Fibroblast of skin of left biceps (primary cell): ENCODE data around the gene TMEM214.

Experiments used
- DNase-seq, 2 experiments: peaks; one replicate each; pipeline ENCODE4 v3.0.0-alpha.2; 2013; ENCODE audit warnings: low read depth in 2 of 2

The TMEM214 gene

DNA sequence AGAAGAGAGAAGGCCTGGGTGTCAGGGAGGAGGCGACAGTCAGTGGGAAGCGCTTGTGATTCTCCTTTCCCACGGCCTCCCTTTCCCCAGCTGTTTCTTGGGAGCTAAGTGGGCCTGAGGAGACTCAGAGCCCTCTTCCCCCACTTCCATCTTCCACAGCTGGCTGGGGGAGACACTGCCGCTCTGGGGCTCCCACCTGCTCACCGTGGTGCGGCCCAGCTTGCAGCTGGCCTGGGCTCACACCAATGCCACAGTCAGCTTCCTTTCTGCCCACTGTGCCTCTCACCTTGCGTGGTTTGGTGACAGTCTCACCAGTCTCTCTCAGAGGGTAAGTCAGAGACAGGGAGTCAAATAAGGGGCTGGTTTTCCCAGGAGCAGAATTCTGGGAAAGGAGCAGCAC is 7.1 kb downstream of the TMEM214 start:
- DNase-seq: no peak

DNA sequence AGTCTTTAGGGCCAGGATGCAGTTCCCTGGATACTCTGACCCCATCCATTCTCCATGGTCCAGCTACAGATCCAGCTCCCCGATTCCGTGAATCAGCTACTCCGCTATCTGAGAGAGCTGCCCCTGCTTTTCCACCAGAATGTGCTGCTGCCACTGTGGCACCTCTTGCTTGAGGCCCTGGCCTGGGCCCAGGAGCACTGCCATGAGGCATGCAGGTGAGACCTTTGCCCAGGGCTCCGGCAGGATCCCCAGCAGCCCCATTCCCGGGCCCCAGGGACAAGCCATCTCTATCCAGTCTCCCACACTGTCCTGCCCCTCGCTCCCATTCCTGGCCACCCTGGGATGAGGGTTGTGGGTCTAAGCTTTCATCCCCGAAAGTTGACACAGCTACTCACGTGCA is 7.5 kb downstream of the TMEM214 start:
- DNase-seq: no peak

DNA sequence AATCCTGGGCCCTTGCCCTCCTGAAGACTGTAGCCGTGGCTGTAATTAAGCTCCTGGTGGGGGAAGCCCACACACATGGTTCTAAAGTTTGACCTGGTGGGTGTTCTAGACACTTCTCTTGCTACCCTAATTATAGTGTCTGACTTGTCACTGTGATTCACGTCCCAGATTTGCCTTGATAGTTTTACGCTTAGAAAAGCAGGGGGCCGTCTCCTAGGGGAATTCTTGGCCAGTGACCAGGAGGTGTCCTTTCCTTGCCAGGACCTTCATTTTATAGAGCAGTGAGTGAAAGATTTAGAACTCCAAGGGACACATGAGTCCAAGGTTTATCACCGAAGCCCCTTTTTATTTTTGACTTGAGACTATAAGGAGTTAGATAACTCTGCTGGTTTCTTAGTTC is 9.0 kb downstream of the TMEM214 start:
- DNase-seq: no peak

DNA sequence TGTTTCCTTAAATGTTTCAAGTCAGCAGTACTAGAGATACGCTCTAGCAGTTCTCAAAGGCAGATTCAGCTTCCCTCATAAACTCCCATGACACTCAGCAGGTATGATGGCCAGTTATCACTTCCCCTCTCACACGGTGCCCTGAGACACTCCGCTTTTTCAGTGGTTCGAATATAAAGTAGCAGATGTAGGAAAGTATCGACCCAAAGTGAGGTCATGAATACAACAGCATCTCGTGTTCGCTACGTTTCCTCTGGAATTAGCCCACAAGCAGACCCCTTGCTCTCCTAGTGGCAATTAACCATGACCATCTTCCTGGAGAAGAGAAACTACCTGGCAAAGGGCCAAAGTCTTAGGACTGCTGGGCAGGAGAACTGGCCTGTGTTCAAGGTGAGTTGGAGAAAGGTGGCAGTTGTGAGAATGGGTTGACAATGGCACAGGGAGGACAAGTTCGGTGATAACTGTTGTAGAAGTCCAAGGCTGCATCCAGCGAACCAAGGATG is 9.4 kb downstream of the TMEM214 start:
- DNase-seq: no peak

DNA sequence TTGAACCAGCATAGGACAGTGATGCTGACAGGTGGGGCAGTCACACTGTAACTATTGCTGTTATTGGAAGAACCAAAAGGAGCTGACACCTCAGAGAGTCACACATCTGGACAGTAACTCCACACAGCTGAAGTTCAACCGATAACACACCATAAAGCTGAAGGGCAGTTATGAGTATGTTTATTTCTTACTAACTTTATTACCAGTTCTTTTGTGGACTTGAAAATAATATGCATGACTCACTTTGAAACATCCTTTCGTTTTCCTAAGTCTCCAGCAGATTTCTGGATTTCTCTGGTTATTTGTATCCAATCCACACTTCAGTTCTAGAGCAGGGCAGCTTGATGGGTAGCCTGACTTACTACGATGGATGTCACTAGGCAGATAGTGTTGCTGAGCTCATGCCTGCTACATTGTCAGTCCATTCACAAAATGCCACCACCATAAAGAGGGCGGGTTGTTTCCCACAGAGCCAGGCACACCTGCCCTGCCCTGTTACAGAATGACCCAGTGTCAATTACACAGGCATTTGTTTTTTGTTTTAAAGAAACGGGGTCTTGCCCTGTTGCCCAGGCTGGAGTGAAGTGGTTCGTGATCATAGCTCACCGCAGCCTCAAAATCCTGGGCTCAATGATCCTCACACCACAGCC is 10.3 kb downstream of the TMEM214 start:
- DNase-seq: no peak

DNA sequence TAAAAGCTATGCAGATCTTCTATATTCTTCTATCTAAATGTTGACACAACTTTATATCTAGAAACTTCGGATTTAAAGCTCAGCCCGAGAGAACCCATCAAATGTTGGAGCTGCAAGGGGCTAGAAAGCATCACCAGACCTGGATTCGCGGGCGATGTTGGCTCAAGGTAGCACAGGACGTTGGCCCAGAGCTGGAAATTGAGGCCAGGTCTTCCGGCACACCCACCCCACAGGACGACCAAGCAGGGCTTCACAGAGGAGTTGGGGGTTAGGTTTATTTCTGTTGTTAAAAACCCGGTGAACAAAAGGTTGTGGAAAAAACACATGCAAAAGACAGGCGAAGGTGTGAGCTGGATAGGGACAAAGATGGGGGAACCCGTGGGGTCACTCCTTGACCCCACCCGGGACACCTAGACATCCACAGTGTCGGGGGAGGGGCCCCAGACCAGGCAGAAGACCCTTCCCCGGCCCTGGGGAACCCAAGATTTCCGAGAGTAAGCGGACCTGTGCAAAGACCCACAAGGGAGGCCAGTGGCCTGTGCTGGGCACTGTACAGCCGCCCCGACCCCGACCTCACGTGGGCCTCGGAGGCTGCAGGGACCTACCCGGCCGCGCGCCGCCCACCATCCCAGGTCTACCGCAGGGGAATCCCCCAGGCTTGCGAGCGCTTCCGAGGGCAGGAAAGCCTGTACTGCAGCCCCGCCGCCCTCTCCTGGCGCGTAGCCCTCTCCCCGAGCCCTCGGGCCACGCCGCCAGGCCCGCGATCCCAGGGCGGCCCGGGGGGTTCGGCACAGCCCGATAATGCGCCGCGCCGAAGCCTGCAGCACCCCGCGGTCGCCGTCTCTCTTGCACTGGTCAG is 16.9 kb downstream of the TMEM214 start:
- no peak for DNase-seq

DNA sequence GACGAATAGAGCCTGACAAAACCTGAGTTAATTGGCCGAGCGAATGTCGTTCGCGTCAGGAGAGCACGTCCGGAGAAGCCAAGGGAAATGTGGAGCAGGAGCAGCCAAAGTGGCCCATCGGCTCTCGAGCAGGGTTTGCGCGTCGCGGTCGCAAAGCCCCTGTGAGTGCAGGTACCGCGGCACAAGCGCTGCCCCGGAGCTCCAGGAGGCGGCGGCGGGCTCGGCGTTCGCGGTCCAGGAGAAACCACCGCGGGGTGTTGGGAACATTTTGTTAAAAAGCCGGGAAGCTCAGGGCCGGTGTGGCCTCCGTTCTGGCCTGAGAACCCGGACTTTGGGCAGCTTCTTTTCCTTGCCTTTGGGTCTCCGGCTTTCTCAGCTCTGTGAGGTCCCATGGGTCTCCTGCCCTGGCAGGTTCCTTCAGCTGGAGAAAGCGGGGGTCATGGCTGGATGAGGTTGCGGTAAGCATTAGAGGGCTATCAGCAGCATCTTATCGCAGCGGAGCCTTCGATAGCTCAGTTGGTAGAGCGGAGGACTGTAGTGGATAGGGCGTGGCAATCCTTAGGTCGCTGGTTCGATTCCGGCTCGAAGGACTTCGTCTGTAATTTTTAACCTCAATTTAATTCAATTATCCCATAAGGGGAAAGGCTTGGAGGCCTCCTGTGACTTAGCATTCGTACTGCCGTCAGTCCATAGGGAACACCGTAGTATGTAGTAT is 17.7 kb downstream of the TMEM214 start:
- peak; percentile 93 to 95 for DNase-seq

DNA sequence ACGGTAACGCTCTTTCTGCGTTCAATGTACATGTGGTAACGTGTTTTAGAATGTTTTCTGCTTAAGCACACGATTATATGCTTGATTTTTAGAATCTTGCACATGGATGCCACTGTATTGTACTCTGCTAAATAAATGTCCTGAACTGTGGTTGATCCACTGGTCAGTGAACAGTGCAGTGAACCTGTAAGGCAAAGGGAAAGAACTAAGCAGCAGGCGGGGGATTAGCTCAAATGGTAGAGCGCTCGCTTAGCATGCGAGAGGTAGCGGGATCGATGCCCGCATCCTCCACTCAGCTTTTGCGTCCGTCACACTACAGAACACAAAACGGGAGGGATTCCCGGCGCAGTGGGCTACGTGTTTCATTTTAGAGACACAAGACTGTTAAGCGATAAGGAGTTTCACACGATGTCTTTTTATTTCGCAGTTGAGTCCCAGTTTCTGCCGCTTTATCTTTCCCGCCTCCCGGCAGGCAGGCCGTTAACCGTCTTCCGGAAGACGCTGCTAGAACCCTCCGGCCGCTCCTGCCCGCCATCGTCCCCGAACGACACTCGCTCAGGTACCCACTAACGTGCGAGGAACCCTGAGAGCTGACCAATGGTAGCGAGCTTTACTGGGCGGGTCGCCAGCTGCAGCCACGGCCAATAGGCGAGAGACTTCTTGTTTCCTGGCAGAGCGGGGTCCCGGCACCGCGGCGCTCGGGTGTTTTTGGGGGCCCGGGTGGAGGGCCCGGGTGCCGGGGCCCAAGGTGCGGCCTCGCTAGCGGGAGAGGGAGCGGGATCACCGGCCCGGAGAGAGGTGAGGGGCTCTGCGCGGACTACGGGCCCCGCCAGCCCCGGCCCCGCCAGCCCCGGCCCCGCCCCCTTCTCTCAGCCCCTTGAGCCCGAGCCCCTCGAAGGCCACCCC is 18.5 kb downstream of the TMEM214 start, which contains the start of gene AGBL5:
Gene AGBL5 (plus strand): TSS at position 673 of the 906 bp plus-strand sequence. CDS start 1,291 bp downstream, outside the sequence.
- peak; percentile 80 to 82 for DNase-seq

DNA sequence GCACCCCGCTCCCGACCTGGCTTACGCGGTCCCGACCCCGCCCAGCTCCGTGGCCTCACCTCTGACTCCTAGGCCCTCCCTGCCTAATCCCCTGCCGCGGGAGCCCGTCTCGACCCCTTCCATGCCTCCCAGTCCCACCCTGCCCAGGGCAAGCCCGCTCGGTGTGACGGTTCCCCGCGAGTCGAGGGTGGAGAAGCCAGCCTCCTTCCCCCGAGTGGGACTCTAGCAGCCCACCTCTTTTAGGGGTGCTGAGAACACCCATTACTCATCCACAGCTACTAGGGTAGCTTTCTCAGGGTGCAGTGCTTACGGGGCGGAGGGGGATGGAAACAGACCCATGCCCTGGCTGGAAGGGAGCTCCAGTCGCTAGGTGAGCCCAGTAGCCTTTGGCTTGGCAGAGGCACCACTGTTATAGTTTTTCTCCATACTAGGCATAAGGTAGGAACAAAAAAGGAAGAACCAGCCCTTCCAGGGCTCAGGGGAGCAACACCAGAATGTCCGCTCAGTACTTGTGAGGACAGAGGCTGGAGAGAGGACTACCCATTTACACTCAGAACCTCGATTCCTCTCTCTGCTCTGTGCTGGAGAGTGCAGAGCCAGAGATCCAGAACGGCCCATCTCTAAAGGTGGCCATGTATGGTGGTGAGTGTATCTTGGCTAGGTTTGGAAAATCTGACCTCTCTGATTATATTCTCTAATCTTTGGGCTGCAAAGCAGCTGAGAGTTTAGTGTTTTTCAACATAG is 19.3 kb downstream of the TMEM214 start:
- no peak for DNase-seq

DNA sequence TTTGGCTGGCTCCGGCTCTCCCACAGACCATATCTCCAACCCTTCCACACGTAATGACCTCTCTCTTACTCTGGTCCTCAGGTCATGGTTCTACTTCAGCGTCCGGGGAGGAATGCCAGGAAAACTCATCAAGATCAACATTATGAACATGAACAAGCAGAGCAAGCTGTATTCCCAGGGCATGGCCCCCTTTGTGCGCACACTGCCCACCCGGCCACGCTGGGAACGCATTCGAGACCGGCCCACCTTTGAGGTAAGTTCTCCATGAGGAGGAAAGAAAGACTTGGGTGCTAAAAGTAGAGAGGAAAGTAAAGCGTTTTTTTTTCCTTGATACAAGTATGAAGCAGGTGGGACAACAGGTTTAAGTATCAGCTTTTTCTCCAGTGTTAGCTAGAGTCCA is 20.6 kb downstream of the TMEM214 start:
- DNase-seq: no peak

DNA sequence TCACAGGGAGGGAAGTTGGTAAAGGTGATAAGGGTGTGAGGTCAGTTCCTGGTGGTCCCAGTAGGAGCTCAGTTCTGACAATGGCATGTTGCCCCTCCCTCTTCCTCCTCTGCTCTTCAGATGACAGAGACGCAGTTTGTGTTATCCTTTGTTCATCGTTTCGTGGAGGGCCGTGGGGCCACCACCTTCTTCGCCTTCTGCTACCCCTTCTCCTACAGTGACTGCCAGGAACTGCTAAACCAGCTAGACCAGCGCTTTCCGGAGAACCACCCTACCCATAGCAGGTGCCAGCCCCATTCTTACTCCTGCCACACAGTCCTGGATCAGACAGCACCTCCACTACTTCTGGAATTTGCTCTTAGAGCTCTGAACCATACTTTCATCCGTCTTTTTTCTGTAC is 21.0 kb downstream of the TMEM214 start:
- DNase-seq: no peak

DNA sequence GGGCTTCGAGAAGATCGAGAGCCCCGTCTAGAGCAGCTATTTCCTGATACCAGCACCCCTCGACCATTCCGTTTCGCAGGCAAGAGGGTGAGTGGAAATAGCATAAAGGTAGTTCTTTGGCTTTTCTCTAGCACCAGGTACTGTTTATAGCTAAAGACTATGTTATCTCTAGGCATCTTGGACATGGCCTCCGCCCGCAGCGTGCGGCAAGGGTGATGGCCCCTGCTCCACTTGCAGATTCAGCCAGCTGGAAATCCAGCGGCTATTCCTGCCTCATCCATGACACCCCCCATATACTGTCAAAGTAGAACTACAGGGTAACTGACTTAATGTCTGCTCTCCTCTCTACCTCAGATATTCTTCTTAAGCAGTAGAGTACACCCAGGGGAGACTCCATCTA is 22.0 kb downstream of the TMEM214 start:
- no peak for DNase-seq

DNA sequence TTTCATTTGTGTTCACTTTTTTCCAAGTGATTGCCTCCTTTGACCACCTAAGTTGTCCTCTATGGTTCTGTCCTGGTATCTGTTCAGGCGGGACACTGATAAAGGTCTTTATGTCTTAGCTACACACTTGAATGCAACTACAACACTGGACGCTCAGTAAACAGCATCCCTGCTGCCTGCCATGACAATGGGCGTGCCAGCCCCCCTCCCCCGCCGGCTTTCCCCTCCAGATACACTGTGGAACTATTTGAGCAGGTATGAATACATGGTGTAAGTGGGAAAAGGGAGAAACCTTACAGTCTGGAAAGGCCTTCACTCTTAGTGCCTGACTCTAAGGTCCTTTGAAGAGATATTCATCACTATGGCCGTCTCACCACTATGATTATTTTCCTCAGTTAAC is 24.4 kb downstream of the TMEM214 start:
- DNase-seq: no peak

DNA sequence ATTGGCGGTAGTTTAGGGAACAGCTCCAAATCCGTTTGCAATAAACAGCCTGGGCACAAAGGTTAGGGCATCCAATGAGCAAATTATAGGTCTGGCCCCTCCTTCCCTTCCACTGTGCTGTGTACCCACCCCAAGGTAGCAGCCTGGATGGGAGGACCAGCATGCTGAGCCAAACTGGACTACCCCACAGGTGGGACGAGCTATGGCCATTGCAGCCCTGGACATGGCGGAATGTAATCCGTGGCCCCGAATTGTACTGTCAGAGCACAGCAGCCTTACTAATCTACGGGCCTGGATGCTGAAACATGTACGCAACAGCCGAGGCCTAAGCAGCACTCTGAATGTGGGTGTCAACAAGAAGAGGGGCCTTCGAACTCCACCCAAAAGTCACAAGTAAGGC is 25.4 kb downstream of the TMEM214 start:
- no peak for DNase-seq

DNA sequence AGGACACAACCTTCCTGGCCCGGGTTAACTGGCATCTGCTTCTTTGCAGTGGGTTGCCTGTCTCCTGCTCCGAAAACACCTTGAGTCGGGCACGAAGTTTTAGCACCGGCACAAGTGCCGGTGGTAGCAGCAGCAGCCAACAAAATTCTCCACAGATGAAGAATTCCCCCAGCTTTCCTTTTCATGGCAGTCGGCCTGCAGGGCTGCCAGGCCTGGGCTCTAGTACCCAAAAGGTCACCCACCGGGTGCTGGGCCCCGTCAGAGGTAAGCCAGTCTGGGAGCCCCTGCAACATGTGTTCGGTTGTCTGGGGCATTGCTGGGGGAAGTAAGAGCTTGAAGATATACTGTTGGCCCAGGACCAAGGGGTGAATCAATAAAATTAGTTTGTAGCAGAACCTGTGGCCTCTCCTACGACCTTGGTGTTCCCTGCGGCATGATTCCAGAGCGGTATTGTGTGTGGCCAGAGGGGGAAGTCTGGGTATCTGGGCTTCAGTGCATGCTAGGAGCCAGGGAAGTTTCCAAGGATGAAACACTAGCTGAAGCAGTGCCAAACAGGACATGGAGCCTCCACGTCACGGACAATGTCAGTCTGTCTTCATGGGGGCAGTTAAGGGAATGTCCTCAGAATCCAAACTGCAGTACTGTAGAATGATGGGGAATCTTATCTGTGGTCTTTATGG is 26.5 kb downstream of the TMEM214 start:
- no peak for DNase-seq

DNA sequence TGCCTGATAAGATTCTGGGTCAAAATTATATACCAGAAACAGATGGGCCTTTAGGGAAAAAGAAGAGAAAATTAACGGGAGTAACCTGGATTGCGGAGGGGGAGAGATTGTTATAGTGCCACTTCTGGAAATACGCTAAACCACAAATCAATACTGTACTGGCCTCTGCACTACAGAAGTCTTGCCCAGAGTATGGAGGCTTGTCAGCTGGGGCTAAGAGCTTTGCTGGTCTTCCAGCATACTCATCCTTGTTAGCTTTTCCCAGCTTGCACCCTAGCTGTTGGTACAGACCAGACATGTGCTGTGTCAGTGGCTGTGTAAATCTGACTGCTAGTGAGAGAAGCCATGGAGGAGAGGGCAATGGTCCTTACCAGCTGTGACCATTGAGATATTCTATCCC is 27.6 kb downstream of the TMEM214 start:
- DNase-seq: no peak

DNA sequence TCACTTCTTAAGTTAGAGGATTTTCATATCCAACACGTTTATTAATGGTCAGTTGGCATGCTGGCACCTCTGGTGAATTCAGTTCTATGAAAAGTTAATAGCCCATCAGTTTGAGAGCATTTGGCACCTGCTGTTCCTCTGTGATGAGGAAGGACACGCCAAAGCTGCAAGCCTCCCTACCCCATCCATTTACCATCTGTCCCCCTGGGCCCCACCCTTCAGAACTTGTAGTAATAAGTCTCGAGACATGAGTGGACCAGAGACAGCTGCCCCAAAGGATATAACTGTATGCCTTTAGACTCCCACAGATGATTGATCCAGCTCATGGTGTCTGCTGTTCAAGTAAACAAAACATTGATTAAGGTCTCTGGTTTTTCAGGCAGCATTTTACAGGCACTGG is 32.4 kb downstream of the TMEM214 start:
- no peak for DNase-seq

DNA sequence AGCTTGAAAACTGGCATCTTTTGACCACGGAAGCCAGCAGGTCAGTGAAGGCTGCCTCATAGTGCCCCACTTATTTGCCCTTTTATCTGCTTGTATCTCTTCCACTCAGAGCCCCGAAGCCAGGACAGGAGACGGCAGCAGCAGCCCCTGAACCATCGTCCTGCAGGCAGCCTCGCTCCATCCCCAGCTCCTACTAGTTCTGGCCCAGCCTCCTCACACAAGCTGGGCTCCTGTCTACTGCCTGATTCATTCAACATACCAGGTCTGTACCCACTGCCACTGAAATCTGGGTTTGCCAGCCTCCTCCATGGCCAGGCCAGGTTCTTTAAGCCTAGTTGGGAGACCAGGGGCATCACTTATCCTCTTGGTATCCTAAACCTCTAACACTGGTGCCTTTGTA is 34.6 kb downstream of the TMEM214 start:
- DNase-seq: no peak

DNA sequence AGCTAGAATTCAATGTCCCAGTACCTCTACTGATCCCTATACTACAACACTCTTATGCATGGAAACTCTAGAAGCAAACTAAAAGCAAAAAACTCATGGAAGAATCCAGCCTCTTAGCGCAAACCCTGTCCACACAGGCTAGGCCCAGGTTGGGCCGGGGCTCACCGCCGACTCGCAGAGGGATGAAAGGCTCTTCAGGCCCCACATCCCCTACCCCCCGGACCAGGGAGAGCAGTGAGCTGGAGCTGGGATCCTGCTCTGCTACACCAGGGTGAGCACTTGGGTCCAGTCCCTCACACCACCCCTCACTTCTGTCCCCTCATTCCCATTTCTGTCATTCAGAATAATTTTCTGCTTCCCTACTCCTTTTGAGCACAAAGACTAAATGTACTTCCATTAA is 36.7 kb downstream of the TMEM214 start:
- no peak for DNase-seq

DNA sequence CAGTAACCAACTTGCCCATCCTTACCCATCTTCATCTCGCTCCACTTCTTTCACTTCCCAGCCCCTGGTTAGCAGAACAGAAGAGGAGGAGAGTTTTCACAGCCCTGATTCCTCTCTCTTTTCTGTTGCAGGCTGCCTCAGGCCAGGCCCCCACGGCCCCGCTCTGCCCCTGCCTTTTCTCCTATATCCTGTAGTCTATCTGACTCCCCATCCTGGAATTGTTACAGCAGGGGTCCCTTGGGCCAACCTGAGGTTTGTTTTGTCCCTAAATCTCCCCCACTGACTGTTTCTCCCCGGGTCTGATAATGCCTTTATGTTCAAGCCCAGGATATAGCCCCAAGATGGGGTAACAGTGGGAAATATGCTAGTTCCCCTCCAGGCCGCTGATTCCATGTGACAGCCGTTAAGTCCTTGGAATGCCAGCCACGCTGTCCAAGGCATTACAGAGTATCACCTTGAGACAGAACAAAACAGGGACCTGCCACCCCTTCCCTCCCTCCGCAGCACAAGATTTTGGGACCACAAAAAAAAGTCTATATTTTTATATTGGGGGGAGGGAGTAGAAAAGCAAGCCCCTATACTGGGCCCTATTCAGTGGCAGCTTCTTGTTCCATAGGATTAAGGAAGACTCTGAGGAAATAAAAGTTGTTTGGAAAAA is 37.3 kb downstream of the TMEM214 start:
- no peak for DNase-seq
